Stimulated activated CD4-positive, alpha-beta T cell treated with anti-CD3 and anti-CD28 coated beads, Interleukin-15, amount 100 ng/mL, for 24 hours (primary cell): ENCODE results near the gene MAP3K10.

ENCODE experiments used
- DNase-seq: peaks from one replicate; pipeline ENCODE4 v3.0.0-alpha.2; 2020

The MAP3K10 gene

GRCh38 chr19:40251991-40252390 lies 60.8 kb downstream of the MAP3K10 start:
- no peak for DNase-seq

GRCh38 chr19:40252395-40252794 lies 61.2 kb downstream of the MAP3K10 start:
- DNase-seq, result no peak

- DNase-seq, result no peak
These were observed 62.4 kb downstream of the MAP3K10 start for GRCh38 chr19:40253611-40254092.

GRCh38 chr19:40254714-40255418 lies 63.6 kb downstream of the MAP3K10 start:
- DNase-seq, result no peak

GRCh38 chr19:40255619-40256166 lies 64.5 kb downstream of the MAP3K10 start:
- no peak for DNase-seq

- no peak for DNase-seq
These were observed 65.3 kb downstream of the MAP3K10 start for GRCh38 chr19:40256512-40256911.

GRCh38 chr19:40257096-40257517 lies 65.9 kb downstream of the MAP3K10 start:
- no peak for DNase-seq

- no peak for DNase-seq
These were observed 70.4 kb downstream of the MAP3K10 start for GRCh38 chr19:40261631-40262030.

GRCh38 chr19:40262422-40262821 lies 71.2 kb downstream of the MAP3K10 start:
- DNase-seq, result no peak

GRCh38 chr19:40263440-40264313 lies 72.5 kb downstream of the MAP3K10 start:
- no peak for DNase-seq

GRCh38 chr19:40264314-40265054 lies 73.3 kb downstream of the MAP3K10 start:
- DNase-seq, result no peak
